H1 (cell line): ENCODE measurements around the gene CALML5. TPM values are rescaled to one million over a fixed set of nuclear protein-coding genes. Genes with fewer than 3 reads are reported as not detected.
A peak's percentile ranks its signal among the peaks of the same experiment; 100 is the strongest.

Source experiments
- CTCF ChIA-PET: fragments of 300-600 bp; sonication (Branson Sonifier 250); formaldehyde crosslinking; loops from one replicate; lab custom pipeline; 2021; ENCODE audit not compliant: partially characterized antibody; lab: Charles Lee
- POLR2A ChIA-PET: fragments of 300-600 bp; sonication (Branson Sonifier 250); formaldehyde crosslinking; loops from one replicate; lab custom pipeline; 2021; ENCODE audit warnings: inconsistent platforms; ENCODE audit not compliant: partially characterized antibody; lab: Charles Lee
- DNase-seq, 2 experiments: peaks; one replicate each; pipeline versions ENCODE4 v3.0.0 to v3.0.0-alpha.2; 2010 to 2022; ENCODE audit warnings: low spot score in 2 of 2, low read depth in 1 of 2, mixed read lengths in 1 of 2
- FAIRE-seq: peaks from 2 replicates; lab custom pipeline; 2011; peaks lifted over from hg19 to GRCh38; lab: Jason Lieb, UNC
- H2AFZ ChIP-seq: 2 replicates; pipeline ENCODE4 v1.8.1; 2012; ENCODE audit warnings: low read length, inconsistent platforms
- H2AK5ac ChIP-seq: 2 replicates; pipeline ENCODE4 v1.6.1; 2013; ENCODE audit warnings: low read depth, low read length
- H2BK120ac ChIP-seq: replicated peaks from 2 replicates; pipeline ENCODE3; 2013; ENCODE audit warnings: low read depth, low read length, inconsistent platforms
- H2BK12ac ChIP-seq: 2 replicates; pipeline ENCODE4 v1.6.1; 2013; ENCODE audit warnings: low read depth, low read length
- H2BK15ac ChIP-seq: 2 replicates; pipeline ENCODE4 v1.6.1; 2013; ENCODE audit warnings: low read length
- H2BK20ac ChIP-seq: 2 replicates; pipeline ENCODE4 v1.6.1; 2013; ENCODE audit warnings: low read length
- H2BK5ac ChIP-seq: 2 replicates; pipeline ENCODE4 v1.6.1; 2013; ENCODE audit warnings: low read depth, low read length
- H3K14ac ChIP-seq: 2 replicates; pipeline ENCODE4 v1.6.1; 2013; ENCODE audit warnings: inconsistent platforms; ENCODE audit not compliant: insufficient read length
- H3K18ac ChIP-seq: 2 replicates; pipeline ENCODE4 v1.6.1; 2013; ENCODE audit warnings: low read length; ENCODE audit errors: extremely low read depth
- H3K23ac ChIP-seq: 2 replicates; pipeline ENCODE4 v1.6.1; 2013; ENCODE audit warnings: inconsistent platforms; ENCODE audit not compliant: insufficient read length
- H3K23me2 ChIP-seq: 2 replicates; pipeline ENCODE4 v1.6.1; 2013; ENCODE audit warnings: low read depth, low read length
- H3K27ac ChIP-seq: 2 replicates; pipeline ENCODE4 v1.6.1; 2011; ENCODE audit warnings: low read depth, low read length, inconsistent platforms
- H3K27me3 ChIP-seq, 4 experiments: replicated peaks in 1 of 4; 1 replicate in 1 of 4; 2 replicates in 3 of 4; pipeline versions ENCODE4 v1.6.1 to v1.8.1; 2011 to 2013; ENCODE audit warnings: low read length in 3 of 4, mild to moderate bottlenecking in 3 of 4, inconsistent platforms in 2 of 4, mixed read lengths in 2 of 4, moderate library complexity in 1 of 4; ENCODE audit not compliant: control insufficient read depth in 3 of 4, insufficient read depth in 3 of 4; ENCODE audit errors: extremely low read depth in 1 of 4
- H3K36me3 ChIP-seq, 4 experiments: 2 replicates each; pipeline versions ENCODE4 v1.6.1 to v1.8.1; 2011 to 2013; ENCODE audit warnings: mild to moderate bottlenecking in 4 of 4, low read length in 3 of 4, moderate library complexity in 2 of 4, control low read depth in 1 of 4, inconsistent platforms in 1 of 4; ENCODE audit not compliant: insufficient read depth in 4 of 4, control insufficient read depth in 2 of 4
- H3K4ac ChIP-seq: replicated peaks from 2 replicates; pipeline ENCODE3; 2013; ENCODE audit warnings: low read length, low read depth, mixed read lengths, inconsistent platforms; ENCODE audit not compliant: insufficient read length
- H3K4me1 ChIP-seq, 4 experiments: replicated peaks in 1 of 4; 1 replicate in 1 of 4; 2 replicates in 3 of 4; pipeline versions ENCODE4 v1.6.1 to v1.8.1; 2011 to 2013; ENCODE audit warnings: low read length in 3 of 4, inconsistent platforms in 2 of 4, mixed read lengths in 1 of 4; ENCODE audit not compliant: insufficient read depth in 4 of 4, control insufficient read depth in 3 of 4
- H3K4me2 ChIP-seq, 2 experiments: 2 replicates each; pipeline versions ENCODE4 v1.6.1 to v1.8.1; 2011 to 2013; ENCODE audit warnings: low read depth in 2 of 2, low read length in 2 of 2, control low read depth in 1 of 2, inconsistent platforms in 1 of 2, mild to moderate bottlenecking in 1 of 2; ENCODE audit not compliant: insufficient read depth in 1 of 2
- H3K4me3 ChIP-seq, 4 experiments: fragments of 200-600, 300-600 bp in 1 of 4; sonication (generic), shearing (Covaris generic), sonication (Bioruptor Twin) in 1 of 4; 2 replicates each; pipeline versions ENCODE4 v1.5.1 to v1.8.1; 2011 to 2016; ENCODE audit warnings: low read length in 4 of 4, low read depth in 3 of 4, control low read depth in 2 of 4, inconsistent platforms in 2 of 4, mild to moderate bottlenecking in 2 of 4, mixed read lengths in 1 of 4, moderate library complexity in 1 of 4; ENCODE audit not compliant: insufficient read depth in 2 of 4; ENCODE audit errors: extremely low read depth in 1 of 4
- H3K56ac ChIP-seq: replicated peaks from 2 replicates; pipeline ENCODE3; 2013; ENCODE audit warnings: low read depth, mild to moderate bottlenecking, mixed read lengths, low read length, inconsistent platforms; ENCODE audit not compliant: insufficient read length
- H3K79me1 ChIP-seq: 2 replicates; pipeline ENCODE4 v1.6.1; 2013; ENCODE audit warnings: low read depth, low read length, control low read depth
- H3K79me2 ChIP-seq, 2 experiments: 2 replicates each; pipeline versions ENCODE4 v1.6.1 to v1.8.1; 2012 to 2013; ENCODE audit warnings: low read length in 2 of 2, mild to moderate bottlenecking in 2 of 2, inconsistent platforms in 1 of 2; ENCODE audit not compliant: insufficient read depth in 2 of 2, control insufficient read depth in 1 of 2
- H3K9ac ChIP-seq, 4 experiments: replicated peaks in 1 of 4; 1 replicate in 1 of 4; 2 replicates in 3 of 4; pipeline versions ENCODE4 v1.6.1 to v1.8.1; 2011 to 2013; ENCODE audit warnings: low read depth in 3 of 4, low read length in 3 of 4, control low read depth in 2 of 4, mild to moderate bottlenecking in 2 of 4, moderate library complexity in 2 of 4, inconsistent platforms in 1 of 4; ENCODE audit errors: extremely low read depth in 1 of 4
- H3K9me3 ChIP-seq, 2 experiments: 2 replicates each; pipeline versions ENCODE4 v1.6.1 to v1.8.1; 2012 to 2013; ENCODE audit warnings: mild to moderate bottlenecking in 2 of 2, moderate library complexity in 2 of 2, control low read depth in 1 of 2, inconsistent platforms in 1 of 2, low read depth in 1 of 2, low read length in 1 of 2, mixed read lengths in 1 of 2; ENCODE audit not compliant: insufficient read depth in 2 of 2
- H4K20me1 ChIP-seq, 2 experiments: replicated peaks in 1 of 2; 2 replicates each; pipeline versions ENCODE3 to v1.8.1; 2011 to 2013; ENCODE audit warnings: inconsistent platforms in 2 of 2, low read length in 2 of 2, mild to moderate bottlenecking in 1 of 2; ENCODE audit not compliant: insufficient read depth in 2 of 2, control insufficient read depth in 1 of 2
- H4K5ac ChIP-seq: 2 replicates; pipeline ENCODE4 v1.6.1; 2013; ENCODE audit warnings: low read length, low read depth, mixed read lengths, inconsistent platforms; ENCODE audit not compliant: insufficient read length
- H4K8ac ChIP-seq: 2 replicates; pipeline ENCODE4 v1.8.0; 2013; ENCODE audit warnings: mild to moderate bottlenecking, moderate library complexity, low read length, inconsistent platforms; ENCODE audit not compliant: insufficient read depth; ENCODE audit errors: extremely low read depth
- H4K91ac ChIP-seq: replicated peaks from 2 replicates; pipeline ENCODE3; 2013; ENCODE audit warnings: low read length, mixed read lengths, inconsistent platforms; ENCODE audit not compliant: insufficient read length
- CHD1 ChIP-seq: IDR thresholded peaks from 2 replicates; pipeline ENCODE4 v1.6.1; 2012; ENCODE audit warnings: low read depth, low read length, improper control_type of control experiment
- EP300 ChIP-seq, 2 experiments: IDR thresholded peaks; 1 replicate in 1 of 2; 2 replicates in 1 of 2; pipeline ENCODE4 v1.6.1; 2011 to 2012; ENCODE audit warnings: low read depth in 2 of 2, low read length in 2 of 2, mild to moderate bottlenecking in 2 of 2, borderline replicate concordance in 1 of 2, inconsistent platforms in 1 of 2, moderate library complexity in 1 of 2
- KDM4A ChIP-seq: IDR thresholded peaks from one replicate; pipeline ENCODE4 v1.7.1; 2012; ENCODE audit warnings: low read depth, mild to moderate bottlenecking, moderate library complexity, low read length, inconsistent platforms; ENCODE audit not compliant: severe bottlenecking
- SRF ChIP-seq: IDR thresholded peaks from 2 replicates; pipeline ENCODE4 v1.6.1; 2011; ENCODE audit warnings: mild to moderate bottlenecking, low read depth, low read length, moderate library complexity
- WGBS, 2 experiments: shearing (Covaris generic) in 1 of 2; methylation state at CpG; one replicate each; pipeline versions ENCODE4 v1.1.6 to v1.1.7; 2013 to 2015; ENCODE audit warnings: low lambda C conversion rate in 2 of 2, mixed read lengths in 2 of 2, inconsistent platforms in 1 of 2, low coverage in 1 of 2, missing lambda C conversion rate in 1 of 2; ENCODE audit not compliant: insufficient replicate concordance in 2 of 2, insufficient coverage in 1 of 2, insufficient read length in 1 of 2; ENCODE audit errors: extremely low coverage in 1 of 2, missing lambda C conversion rate in 1 of 2; 5-methylcytosine and 5-hydroxymethylcytosine counted together
- polyA plus RNA-seq, 7 experiments: library from polyadenylated mRNA; depleted of rRNA in 3 of 7; stranded (reverse) in 5 of 7; unstranded in 2 of 7; fragments of >200 nt in 5 of 7; fragments of 200-250 nt in 2 of 7; gene quantifications; 1 replicate in 5 of 7; 2 replicates in 1 of 7; 4 replicates in 1 of 7; pipeline versions ENCODE4 v1.2.1 to v1.2.3, GENCODE V29; 2011 to 2013; ENCODE audit warnings: missing spikeins in 2 of 7, mixed read lengths in 2 of 7
- total RNA-seq: library from RNA; stranded (reverse); fragmentation: NEBNext Ultra II Directional; extraction: Animal tissue kit (Norgen Biotek cat#: 25700); gene quantifications from 2 replicates; pipeline ENCODE4 v1.2.1, GENCODE V29; 2021
- TF ChIP-seq, protein P1 (sequence below): IDR thresholded peaks from 2 replicates; pipeline ENCODE4 v1.6.1; 2011; ENCODE audit warnings: low read depth, mild to moderate bottlenecking, low read length; ENCODE audit not compliant: insufficient read depth
- TF ChIP-seq, protein P2 (sequence below): IDR thresholded peaks from 2 replicates; pipeline ENCODE4 v1.6.1; 2012; ENCODE audit warnings: inconsistent platforms
- TF ChIP-seq, protein P3 (sequence below): IDR thresholded peaks from 2 replicates; pipeline ENCODE4 v1.6.1; 2012; ENCODE audit warnings: low read length, inconsistent platforms

Gene CALML5
- total and polyA plus RNA-seq, 2 of the 8 experiments (the other 6 are each of a cell fraction or from before 2014, with no cell fraction given), result not detected

DNA sequence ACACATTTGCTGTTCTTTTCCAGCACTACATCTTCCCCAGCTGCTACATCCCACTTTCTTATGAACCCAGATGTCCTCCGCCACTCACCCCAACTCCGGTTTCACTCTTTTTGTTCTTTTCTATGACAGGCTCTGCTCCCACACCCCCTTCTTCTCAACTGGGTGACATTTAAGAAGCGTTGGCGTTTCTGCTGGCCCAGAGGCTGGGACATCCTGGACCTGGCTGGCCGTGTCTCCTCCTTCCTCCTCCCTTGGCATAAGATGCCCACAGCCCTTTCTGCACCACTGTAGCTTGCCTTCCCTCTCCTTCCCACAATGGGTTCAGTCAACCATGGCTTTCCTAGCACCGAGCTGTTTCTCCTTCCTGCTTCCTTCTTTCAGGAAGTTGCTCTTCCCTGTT lies 9.4 kb upstream of the CALML5 start:
- no peak overlapping the region for H2BK12ac ChIP-seq
- no peaks in the 10 kb centered on the region for H3K27me3 ChIP-seq
- no peak overlapping the region for H3K23ac ChIP-seq
- H3K4me1 ChIP-seq, result no peaks in the 10 kb centered on the region; a peak in 1 of 7 replicates
- H3K79me1 ChIP-seq, result no peaks in the 10 kb centered on the region
- H2BK20ac ChIP-seq, result no peak overlapping the region
- no peaks in the 10 kb centered on the region for H4K20me1 ChIP-seq
- H3K9ac ChIP-seq, result no peak overlapping the region
- FAIRE-seq (no peak), DNase-seq (no peak)
- WGBS, 2 experiments, result 92% methylated on average over 6 of the region's 6 CpGs; no CpG with 5 or more reads in 1 of the 2 experiments
- H3K4me2 ChIP-seq, result no peak overlapping the region
- no peak overlapping the region for H2BK15ac ChIP-seq
- no peak overlapping the region for H2BK5ac ChIP-seq
- no peak overlapping the region for H3K4me3 ChIP-seq
- H3K79me2 ChIP-seq, result no peaks in the 10 kb centered on the region
- H4K91ac ChIP-seq, result no peak overlapping the region
- H4K5ac ChIP-seq, result no peak overlapping the region
- no peak overlapping the region for H2BK120ac ChIP-seq
- no peaks in the 10 kb centered on the region; the same call in 1 of the 2 replicates for H3K23me2 ChIP-seq
- H2AK5ac ChIP-seq, result no peak overlapping the region
- H3K18ac ChIP-seq, result no peak overlapping the region
- POLR2A ChIA-PET, result interaction anchor here (1.2 kb wide), 1 partner anchor 32 kb away, joined by 3 read pairs; no protein-coding TSS in a partner anchor
- H3K9me3 ChIP-seq, result no peaks in the 10 kb centered on the region
- H2AFZ ChIP-seq, result no peak overlapping the region
- H3K14ac ChIP-seq, result no peak overlapping the region
- no peak overlapping the region for H3K27ac ChIP-seq
- CTCF ChIA-PET, result interaction anchor here (1.2 to 2.9 kb wide), 2 partner anchors 8 to 14 kb away, joined by 3 to 12 read pairs; partner anchors contain the start of gene CALML5
- H4K8ac ChIP-seq, result no peak overlapping the region
- no peak overlapping the region for H3K4ac ChIP-seq
- peak overlapping the region; percentile 23 for H3K56ac ChIP-seq
- no peaks in the 10 kb centered on the region for H3K36me3 ChIP-seq
- TF ChIP-seq CHD1 (no peak), EP300 (IDR thresholded peaks at IDR 0.05; ENCODE audit: borderline replicate concordance in 1 of 2, low read depth in 2 of 2, low read length in 2 of 2) (no peak), SRF (no peak), KDM4A (no peak)
- TF ChIP-seq, protein P1, sequence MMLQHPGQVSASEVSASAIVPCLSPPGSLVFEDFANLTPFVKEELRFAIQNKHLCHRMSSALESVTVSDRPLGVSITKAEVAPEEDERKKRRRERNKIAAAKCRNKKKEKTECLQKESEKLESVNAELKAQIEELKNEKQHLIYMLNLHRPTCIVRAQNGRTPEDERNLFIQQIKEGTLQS, result no peak
- TF ChIP-seq, protein P2, sequence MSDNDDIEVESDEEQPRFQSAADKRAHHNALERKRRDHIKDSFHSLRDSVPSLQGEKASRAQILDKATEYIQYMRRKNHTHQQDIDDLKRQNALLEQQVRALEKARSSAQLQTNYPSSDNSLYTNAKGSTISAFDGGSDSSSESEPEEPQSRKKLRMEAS, result no peak
- TF ChIP-seq, protein P3, sequence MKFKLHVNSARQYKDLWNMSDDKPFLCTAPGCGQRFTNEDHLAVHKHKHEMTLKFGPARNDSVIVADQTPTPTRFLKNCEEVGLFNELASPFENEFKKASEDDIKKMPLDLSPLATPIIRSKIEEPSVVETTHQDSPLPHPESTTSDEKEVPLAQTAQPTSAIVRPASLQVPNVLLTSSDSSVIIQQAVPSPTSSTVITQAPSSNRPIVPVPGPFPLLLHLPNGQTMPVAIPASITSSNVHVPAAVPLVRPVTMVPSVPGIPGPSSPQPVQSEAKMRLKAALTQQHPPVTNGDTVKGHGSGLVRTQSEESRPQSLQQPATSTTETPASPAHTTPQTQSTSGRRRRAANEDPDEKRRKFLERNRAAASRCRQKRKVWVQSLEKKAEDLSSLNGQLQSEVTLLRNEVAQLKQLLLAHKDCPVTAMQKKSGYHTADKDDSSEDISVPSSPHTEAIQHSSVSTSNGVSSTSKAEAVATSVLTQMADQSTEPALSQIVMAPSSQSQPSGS, result no peak
